IMR-90 (cell line): Measurements from ENCODE around the gene IL2RA. TPM values are rescaled to one million over a fixed set of nuclear protein-coding genes. Genes with fewer than 3 reads are reported as not detected.

Experiments used
- ATAC-seq: fragments of 200-7000 bp; cut with Tn5 transposase; 2 replicates; pipeline ENCODE4 v1.9.1; 2020; ENCODE audit warnings: low read depth, mild to moderate bottlenecking, moderate library complexity
- BruUV-seq: library from RNA; stranded (reverse); fragments of 400-500 nt; replicated peaks from 2 replicates; lab custom pipeline; 2021; lab: Mats Ljungman, UMichigan
- CTCF ChIA-PET: fragments of 300-600 bp; formaldehyde crosslinking; extraction: SDS; loops from one replicate; lab custom pipeline; 2021; ENCODE audit warnings: antibody characterized with exemption; lab: Yijun Ruan, JAX
- POLR2A ChIA-PET: fragments of 300-600 bp; sonication (Branson Sonifier 250); formaldehyde crosslinking; loops from one replicate; lab custom pipeline; 2022; ENCODE audit warnings: antibody characterized with exemption; ENCODE audit not compliant: unreplicated experiment; lab: Charles Lee
- DNase-seq: peaks from one replicate; pipeline ENCODE4 v3.0.0; 2013
- H2AFZ ChIP-seq: replicated peaks from 2 replicates; pipeline ENCODE3; 2013; ENCODE audit warnings: low read length, mild to moderate bottlenecking; ENCODE audit not compliant: poor library complexity
- H2AK5ac ChIP-seq: 2 replicates; pipeline ENCODE4 v1.6.1; 2013; ENCODE audit warnings: low read depth, low read length, inconsistent platforms
- H2AK9ac ChIP-seq: replicated peaks from 2 replicates; pipeline ENCODE3; 2013; ENCODE audit warnings: mild to moderate bottlenecking, low read depth, low read length, moderate library complexity; ENCODE audit not compliant: poor library complexity
- H2BK120ac ChIP-seq: 2 replicates; pipeline ENCODE4 v1.6.1; 2013; ENCODE audit warnings: low read depth, low read length, inconsistent platforms
- H2BK15ac ChIP-seq: 3 replicates; pipeline ENCODE4 v1.6.1; 2013; ENCODE audit warnings: low read depth, low read length, inconsistent platforms
- H2BK20ac ChIP-seq: 2 replicates; pipeline ENCODE4 v1.6.1; 2013; ENCODE audit warnings: low read depth, mild to moderate bottlenecking, inconsistent platforms, low read length, moderate library complexity
- H2BK5ac ChIP-seq: 2 replicates; pipeline ENCODE4 v1.6.1; 2013; ENCODE audit warnings: mild to moderate bottlenecking, low read depth, low read length, inconsistent platforms; ENCODE audit not compliant: poor library complexity, severe bottlenecking
- H3K14ac ChIP-seq: replicated peaks from 2 replicates; pipeline ENCODE4 v1.6.1; 2013; ENCODE audit warnings: low read depth, low read length, inconsistent platforms
- H3K18ac ChIP-seq: 2 replicates; pipeline ENCODE4 v1.6.1; 2013; ENCODE audit warnings: low read depth, low read length, control low read depth
- H3K23ac ChIP-seq: 2 replicates; pipeline ENCODE4 v1.6.1; 2013; ENCODE audit warnings: low read depth, low read length, inconsistent platforms
- H3K27ac ChIP-seq: 2 replicates; pipeline ENCODE4 v1.5.1; 2013; ENCODE audit warnings: mild to moderate bottlenecking, control low read depth, low read length; ENCODE audit not compliant: insufficient read depth
- H3K27me3 ChIP-seq: 2 replicates; pipeline ENCODE4 v1.6.1; 2013; ENCODE audit warnings: low read length; ENCODE audit not compliant: control insufficient read depth, insufficient read depth
- H3K36me3 ChIP-seq: 2 replicates; pipeline ENCODE4 v1.6.1; 2013; ENCODE audit warnings: low read length, mixed read lengths; ENCODE audit not compliant: control insufficient read depth, insufficient read depth
- H3K4ac ChIP-seq: 2 replicates; pipeline ENCODE4 v1.6.1; 2013; ENCODE audit warnings: low read depth, low read length, inconsistent platforms
- H3K4me1 ChIP-seq: 2 replicates; pipeline ENCODE4 v1.6.1; 2013; ENCODE audit warnings: low read length, mixed read lengths; ENCODE audit not compliant: control insufficient read depth, insufficient read depth
- H3K4me2 ChIP-seq: 2 replicates; pipeline ENCODE4 v1.6.1; 2013; ENCODE audit warnings: low read depth, mild to moderate bottlenecking, control low read depth, low read length, moderate library complexity
- H3K4me3 ChIP-seq: 2 replicates; pipeline ENCODE4 v1.5.1; 2013; ENCODE audit warnings: low read depth, mild to moderate bottlenecking, control low read depth, low read length, moderate library complexity; ENCODE audit not compliant: insufficient read depth
- H3K56ac ChIP-seq: 2 replicates; pipeline ENCODE4 v1.6.1; 2013; ENCODE audit warnings: low read length, inconsistent platforms; ENCODE audit not compliant: insufficient read depth; ENCODE audit errors: extremely low read depth
- H3K79me1 ChIP-seq, 2 experiments: 2 replicates each; pipeline ENCODE4 v1.6.1; 2013; ENCODE audit warnings: low read length in 2 of 2, inconsistent platforms in 1 of 2, low read depth in 1 of 2
- H3K9ac ChIP-seq: 2 replicates; pipeline ENCODE4 v1.6.1; 2013; ENCODE audit warnings: low read depth, low read length, control low read depth
- H3K9me1 ChIP-seq: 2 replicates; pipeline ENCODE4 v1.6.1; 2013; ENCODE audit warnings: low read length, inconsistent platforms; ENCODE audit not compliant: insufficient read depth
- H3K9me3 ChIP-seq: 2 replicates; pipeline ENCODE4 v1.6.1; 2013; ENCODE audit warnings: low read length; ENCODE audit not compliant: control insufficient read depth, insufficient read depth
- H4K20me1 ChIP-seq: 2 replicates; pipeline ENCODE4 v1.6.1; 2013; ENCODE audit warnings: low read length, inconsistent platforms; ENCODE audit not compliant: insufficient read depth
- H4K5ac ChIP-seq: 2 replicates; pipeline ENCODE4 v1.6.1; 2013; ENCODE audit warnings: mild to moderate bottlenecking, low read depth, low read length, control low read depth
- H4K8ac ChIP-seq, 2 experiments: 2 replicates each; pipeline ENCODE4 v1.6.1; 2013; ENCODE audit warnings: low read depth in 2 of 2, low read length in 2 of 2, control low read depth in 1 of 2, inconsistent platforms in 1 of 2
- H4K91ac ChIP-seq: 2 replicates; pipeline ENCODE4 v1.6.1; 2013; ENCODE audit warnings: low read depth, low read length, inconsistent platforms; ENCODE audit not compliant: insufficient read depth
- CHD1 ChIP-seq: IDR thresholded peaks from 2 replicates; pipeline ENCODE4 v1.6.1; 2012; ENCODE audit warnings: low read depth, low read length, improper control_type of control experiment
- FOS ChIP-seq: fragments of 150-350 bp; IDR thresholded peaks from 2 replicates; pipeline ENCODE4 v1.6.1; 2016; ENCODE audit warnings: low read depth, low read length
- MAZ ChIP-seq: IDR thresholded peaks from 2 replicates; pipeline ENCODE4 v1.6.1; 2012; ENCODE audit warnings: low read depth, mild to moderate bottlenecking, low read length, improper control_type of control experiment, moderate library complexity, borderline replicate concordance
- RAD21 ChIP-seq: IDR thresholded peaks from 2 replicates; pipeline ENCODE4 v1.6.1; 2012; ENCODE audit warnings: low read length, improper control_type of control experiment
- RCOR1 ChIP-seq: IDR thresholded peaks from 2 replicates; pipeline ENCODE4 v1.6.1; 2012; ENCODE audit warnings: mild to moderate bottlenecking, low read length, improper control_type of control experiment; ENCODE audit not compliant: insufficient replicate concordance
- RFX5 ChIP-seq: IDR thresholded peaks from 2 replicates; pipeline ENCODE4 v1.8.0; 2012; ENCODE audit warnings: low read depth, mild to moderate bottlenecking, low read length, moderate library complexity
- WGBS, 2 experiments: methylation state at CpG; one replicate each; pipeline versions ENCODE4 v1.1.5 to v1.1.7; 2013; ENCODE audit warnings: missing lambda C conversion rate in 2 of 2; ENCODE audit not compliant: insufficient read length in 1 of 2; ENCODE audit errors: extremely low coverage in 2 of 2; 5-methylcytosine and 5-hydroxymethylcytosine counted together
- dilution Hi-C: fragments of 300-500 bp; cut with HindIII; formaldehyde crosslinking; loops from one replicate; pipeline ENCODE4 v1.14.3; 2018; ENCODE audit warnings: low sequenced_read_pairs; ENCODE audit not compliant: unreplicated experiment
- in situ Hi-C: fragments of 300-500 bp; cut with MboI; formaldehyde crosslinking; loops from 3 replicates; pipeline ENCODE4 v1.14.3; 2019; ENCODE audit warnings: low sequenced_read_pairs, inconsistent platforms, mixed read lengths
- intact Hi-C: fragments of 100-400 bp; cut with micrococcal nuclease; formaldehyde crosslinking; loops from 2 replicates; pipeline ENCODE4 v1.10.0; 2022
- polyA plus RNA-seq, 3 experiments: library from polyadenylated mRNA; depleted of rRNA; stranded (reverse); fragments of >200 nt; gene quantifications; 2 replicates each; pipeline ENCODE4 v1.2.3, GENCODE V29; 2012; ENCODE audit warnings: low replicate concordance in 1 of 3
- total RNA-seq: library from RNA; depleted of rRNA; stranded (reverse); fragments of >200 nt; gene quantifications from 2 replicates; pipeline ENCODE4 v1.2.3, GENCODE V29; 2012
- TF ChIP-seq, protein P1 (sequence below): fragments of 150-350 bp; IDR thresholded peaks from 2 replicates; pipeline ENCODE4 v1.6.1; 2017; ENCODE audit warnings: mild to moderate bottlenecking, antibody characterized with exemption, low read length, low read depth

Gene IL2RA
- total and polyA plus RNA-seq, 2 of the 4 experiments (the other 2 are of a cell fraction) = not detected

DNA sequence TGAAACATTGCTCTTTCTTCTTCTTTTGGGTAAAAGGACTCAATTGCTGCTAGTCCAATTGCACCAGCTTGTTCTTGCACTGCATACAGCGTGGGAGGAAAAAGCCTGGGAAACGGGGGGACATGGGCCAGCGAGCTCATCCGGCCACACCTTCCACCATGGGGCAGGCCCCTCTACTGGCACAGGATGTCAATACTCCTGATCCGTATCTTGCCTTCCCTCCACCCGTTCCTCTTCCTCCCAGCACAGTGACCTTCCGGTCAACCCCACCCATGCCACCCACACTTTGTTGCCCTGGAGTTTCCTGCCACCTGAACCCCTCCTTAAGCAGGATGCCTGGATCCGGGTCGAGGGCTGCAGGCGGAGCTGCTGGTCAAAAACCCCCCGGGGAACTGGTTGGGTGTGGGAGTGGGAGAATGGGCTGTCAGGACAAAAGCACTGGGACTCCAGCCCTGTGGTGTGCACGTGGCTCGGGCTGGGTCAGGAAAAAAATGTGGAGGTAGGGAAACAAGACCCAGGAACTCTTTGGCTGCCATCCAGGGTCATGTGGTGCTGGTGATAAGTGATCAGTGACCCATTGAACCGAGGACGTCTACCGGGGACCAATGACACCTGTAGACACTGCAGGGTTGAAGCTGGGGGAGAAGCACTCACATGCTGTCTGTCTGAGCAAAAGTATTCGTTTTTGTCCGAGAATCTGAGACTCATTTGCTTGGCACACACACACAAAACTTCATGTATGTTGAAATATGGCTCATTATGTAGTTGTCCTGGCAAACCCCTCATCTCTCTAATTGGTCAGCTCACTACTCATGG lies 8.1 kb downstream of the IL2RA start:
- H3K27me3 ChIP-seq = peaks cover 16% of the 10 kb centered on the region
- ChIA-PET POLR2A (no interaction called here), CTCF (no interaction called here)
- no peak overlapping the region for H2BK15ac ChIP-seq
- H3K4ac ChIP-seq = no peak overlapping the region
- no peaks in the 10 kb centered on the region for H3K9me1 ChIP-seq
- dilution Hi-C loops = no loop called here
- no peaks in the 10 kb centered on the region for H3K9me3 ChIP-seq
- no peaks in the 10 kb centered on the region for H3K36me3 ChIP-seq
- H4K20me1 ChIP-seq = no peaks in the 10 kb centered on the region
- no peak overlapping the region for H2AK9ac ChIP-seq
- no peak overlapping the region for H2BK5ac ChIP-seq
- peaks cover 3% of the 10 kb centered on the region; the same call in 1 of the 2 replicates for H3K4me1 ChIP-seq
- 69% methylated on average over 2 of the region's 18 CpGs; no CpG with 5 or more reads in 1 of the 2 experiments for WGBS, 2 experiments
- no peak overlapping the region for H3K4me3 ChIP-seq
- intact Hi-C loops = no loop called here
- H3K23ac ChIP-seq = no peak overlapping the region; the same call in 1 of the 2 replicates
- no peaks in the 10 kb centered on the region for H3K79me1 ChIP-seq
- H4K91ac ChIP-seq = no peak overlapping the region
- H2AK5ac ChIP-seq = no peak overlapping the region
- no peak overlapping the region for H4K5ac ChIP-seq
- no peak for DNase-seq
- H3K27ac ChIP-seq = no peak overlapping the region
- no peak overlapping the region for H3K4me2 ChIP-seq
- in situ Hi-C loops = no loop called here
- H2AFZ ChIP-seq = no peak overlapping the region
- no peak overlapping the region for H4K8ac ChIP-seq
- no peak overlapping the region for H3K56ac ChIP-seq
- no peak overlapping the region for H3K9ac ChIP-seq
- no TSS peak for BruUV-seq
- no peak for ATAC-seq
- TF ChIP-seq MAZ (no peak), RCOR1 (no peak), CHD1 (no peak), RAD21 (no peak), RFX5 (no peak), FOS (no peak)
- TF ChIP-seq, protein P1, sequence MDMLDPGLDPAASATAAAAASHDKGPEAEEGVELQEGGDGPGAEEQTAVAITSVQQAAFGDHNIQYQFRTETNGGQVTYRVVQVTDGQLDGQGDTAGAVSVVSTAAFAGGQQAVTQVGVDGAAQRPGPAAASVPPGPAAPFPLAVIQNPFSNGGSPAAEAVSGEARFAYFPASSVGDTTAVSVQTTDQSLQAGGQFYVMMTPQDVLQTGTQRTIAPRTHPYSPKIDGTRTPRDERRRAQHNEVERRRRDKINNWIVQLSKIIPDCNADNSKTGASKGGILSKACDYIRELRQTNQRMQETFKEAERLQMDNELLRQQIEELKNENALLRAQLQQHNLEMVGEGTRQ = no peak
- no peak overlapping the region for H3K18ac ChIP-seq
- H2BK20ac ChIP-seq = no peak overlapping the region
- no peak overlapping the region for H3K14ac ChIP-seq
- no peak overlapping the region for H2BK120ac ChIP-seq
